Kidney tubule cell (primary cell): ENCODE results near the gene SLCO4A1.
A peak's percentile ranks its signal among the peaks of the same experiment; 100 is the strongest.

Experiments
- DNase-seq: peaks from one replicate; pipeline ENCODE4 v3.0.0-alpha.2; 2018; ENCODE audit warnings: low spot score

Gene SLCO4A1

DNA sequence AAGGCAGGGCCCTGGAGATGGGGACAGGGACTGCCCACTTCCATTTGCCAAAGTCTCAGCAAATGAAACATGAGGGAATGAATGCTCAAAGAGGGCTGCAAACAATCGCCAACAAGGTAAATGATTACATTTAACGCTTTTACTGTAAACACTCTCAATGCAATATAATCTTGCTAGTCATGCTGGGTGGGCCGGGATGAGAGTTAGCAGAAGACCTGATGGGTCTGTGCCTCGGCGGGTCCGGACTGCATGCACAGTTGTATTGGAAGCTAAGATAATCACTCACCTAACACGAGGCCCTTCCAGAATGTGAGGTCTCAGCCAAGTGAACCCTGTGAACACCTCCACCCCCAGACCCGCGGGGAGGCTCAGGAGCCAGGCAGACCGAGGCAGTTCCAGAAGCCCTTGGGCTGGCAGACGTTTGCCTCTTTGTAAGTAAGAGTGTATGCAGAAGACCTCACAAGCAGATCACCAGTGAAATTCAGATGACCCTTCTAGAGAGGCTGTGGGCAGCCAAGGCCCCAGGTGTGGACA lies 4.7 kb upstream of the SLCO4A1 start:
- DNase-seq, result no peak

DNA sequence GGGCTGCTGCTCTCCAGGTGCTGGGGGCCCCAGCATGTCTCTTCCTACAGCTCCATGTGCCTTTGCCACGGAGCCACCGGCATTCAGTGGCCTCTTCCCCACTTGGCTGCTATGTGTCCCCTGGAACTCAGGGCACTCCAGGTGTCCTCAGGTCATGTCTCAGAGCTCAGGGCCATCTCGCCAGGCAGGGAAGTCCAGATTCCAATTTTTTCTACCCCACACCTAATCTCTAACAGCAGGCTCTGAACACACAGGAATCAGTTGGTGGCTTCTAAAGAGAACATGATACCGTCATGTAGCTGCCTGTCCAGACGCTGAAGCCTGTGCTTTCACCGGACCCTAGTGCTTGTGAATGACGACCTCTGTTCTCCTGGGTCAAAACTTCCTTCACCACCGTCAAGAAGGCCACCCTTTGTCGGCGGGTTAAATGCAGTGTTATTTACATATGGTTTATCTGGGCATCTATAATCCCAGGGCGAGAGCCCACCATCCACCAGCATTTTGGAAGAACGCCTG lies 4.2 kb upstream of the SLCO4A1 start:
- no peak for DNase-seq

DNA sequence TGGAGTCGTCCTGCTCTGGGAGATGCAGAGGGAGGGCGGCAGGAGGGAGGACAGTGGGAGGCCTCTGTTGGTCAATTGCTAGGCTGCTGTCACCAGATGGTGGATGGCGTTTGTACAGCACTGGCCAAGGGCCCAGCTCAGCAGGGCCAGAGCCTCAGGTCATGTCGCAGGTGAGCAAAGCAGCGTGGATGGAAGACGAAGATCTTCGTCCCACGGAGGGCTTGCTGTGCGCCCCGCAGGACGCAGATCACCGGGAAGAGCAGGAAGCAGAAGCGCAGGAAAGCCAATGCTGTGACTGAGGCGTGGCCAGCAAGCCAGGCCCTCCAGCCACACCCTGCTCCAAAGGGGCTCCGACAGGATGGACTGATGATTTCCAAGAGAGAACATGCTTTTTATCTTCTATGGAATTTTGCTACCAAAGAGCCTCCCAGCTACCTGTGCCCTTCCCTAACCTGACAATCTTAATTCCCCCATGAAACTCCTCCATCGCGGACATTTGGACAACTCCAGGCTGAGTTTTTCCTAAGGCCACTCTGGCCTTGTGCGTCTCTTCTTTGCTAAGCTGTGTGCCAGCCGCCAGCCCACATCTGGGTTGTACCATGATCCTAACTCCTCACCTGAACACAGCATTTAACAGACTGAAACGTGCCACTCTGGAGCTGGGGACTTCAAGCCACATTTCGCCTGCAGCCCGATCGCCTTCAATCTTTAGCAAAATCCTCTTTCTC lies 3.5 kb upstream of the SLCO4A1 start:
- no peak for DNase-seq

DNA sequence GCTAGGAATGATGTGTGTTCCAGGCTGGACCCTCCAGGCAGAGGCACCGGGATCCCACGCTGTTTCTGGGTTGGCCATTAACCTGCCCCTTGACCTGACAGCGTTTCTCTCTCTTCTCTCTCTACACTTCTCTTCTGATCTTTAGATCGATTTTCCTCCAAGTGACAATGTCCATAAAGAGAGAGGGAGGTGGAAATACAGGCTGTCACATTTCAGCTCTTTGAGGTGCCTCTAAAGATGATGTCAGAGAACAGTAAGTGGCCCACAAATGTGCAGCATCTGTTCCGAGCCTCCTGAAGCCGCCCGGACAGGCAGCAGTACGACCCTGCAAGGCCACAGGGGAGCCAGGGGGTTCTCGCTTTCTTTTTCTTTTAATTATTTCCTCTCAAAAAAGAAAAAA lies 2.5 kb upstream of the SLCO4A1 start:
- DNase-seq, result no peak

DNA sequence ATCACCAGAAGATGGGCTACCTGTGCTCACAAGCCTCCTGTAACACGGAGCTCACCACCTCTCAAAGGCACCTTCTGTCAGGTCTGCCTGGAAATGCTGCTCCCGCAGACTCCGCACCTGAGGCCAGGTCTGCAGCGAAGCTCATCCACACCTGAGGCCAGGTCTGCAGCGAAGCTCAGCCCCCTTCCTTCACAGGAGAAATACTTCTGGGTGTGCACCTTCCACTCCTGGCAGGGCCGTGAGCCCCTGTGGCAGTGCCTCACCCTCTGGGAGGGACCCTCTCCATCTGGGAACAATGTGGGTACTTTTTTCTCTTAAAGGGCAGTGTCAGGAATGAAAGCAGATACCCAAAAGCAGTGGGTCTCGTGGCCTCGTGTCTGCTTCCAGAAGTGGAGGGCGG lies 1.4 kb upstream of the SLCO4A1 start:
- no peak for DNase-seq

DNA sequence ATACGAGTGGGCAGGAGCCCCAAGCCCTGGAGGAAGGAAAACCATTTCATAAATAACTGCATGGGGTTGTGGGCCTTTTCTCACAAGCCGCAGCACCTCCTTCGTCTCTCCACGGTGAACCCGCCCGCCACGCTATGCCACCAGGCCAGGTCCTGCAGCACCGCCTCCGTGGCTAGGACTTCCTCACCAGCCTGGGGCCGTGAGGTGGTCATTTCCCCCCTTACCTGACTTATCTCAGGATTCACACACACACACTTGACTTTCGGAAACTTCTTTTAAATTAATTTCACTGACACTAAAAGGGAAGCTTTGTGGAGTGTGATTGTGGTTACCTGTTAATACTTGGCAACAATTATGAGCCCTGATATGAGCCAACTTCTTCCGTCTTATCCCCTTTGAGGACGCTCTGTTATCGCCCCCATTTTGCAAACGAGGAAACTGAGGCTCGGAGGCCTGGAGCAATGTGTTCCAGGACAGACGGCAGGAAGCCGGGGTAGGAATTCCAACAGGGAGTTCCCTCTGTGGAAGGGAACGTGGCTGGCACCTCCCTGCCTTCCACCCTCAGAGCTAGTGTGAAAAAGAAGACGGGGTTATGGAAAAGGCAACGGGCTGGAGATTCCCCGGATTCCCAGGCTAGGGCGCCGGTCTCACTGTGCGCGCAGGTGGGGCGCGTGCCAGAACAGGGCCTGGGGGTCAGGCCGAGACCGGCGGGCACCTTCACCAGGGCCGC lies 817 bp upstream of the SLCO4A1 start:
- no peak for DNase-seq

DNA sequence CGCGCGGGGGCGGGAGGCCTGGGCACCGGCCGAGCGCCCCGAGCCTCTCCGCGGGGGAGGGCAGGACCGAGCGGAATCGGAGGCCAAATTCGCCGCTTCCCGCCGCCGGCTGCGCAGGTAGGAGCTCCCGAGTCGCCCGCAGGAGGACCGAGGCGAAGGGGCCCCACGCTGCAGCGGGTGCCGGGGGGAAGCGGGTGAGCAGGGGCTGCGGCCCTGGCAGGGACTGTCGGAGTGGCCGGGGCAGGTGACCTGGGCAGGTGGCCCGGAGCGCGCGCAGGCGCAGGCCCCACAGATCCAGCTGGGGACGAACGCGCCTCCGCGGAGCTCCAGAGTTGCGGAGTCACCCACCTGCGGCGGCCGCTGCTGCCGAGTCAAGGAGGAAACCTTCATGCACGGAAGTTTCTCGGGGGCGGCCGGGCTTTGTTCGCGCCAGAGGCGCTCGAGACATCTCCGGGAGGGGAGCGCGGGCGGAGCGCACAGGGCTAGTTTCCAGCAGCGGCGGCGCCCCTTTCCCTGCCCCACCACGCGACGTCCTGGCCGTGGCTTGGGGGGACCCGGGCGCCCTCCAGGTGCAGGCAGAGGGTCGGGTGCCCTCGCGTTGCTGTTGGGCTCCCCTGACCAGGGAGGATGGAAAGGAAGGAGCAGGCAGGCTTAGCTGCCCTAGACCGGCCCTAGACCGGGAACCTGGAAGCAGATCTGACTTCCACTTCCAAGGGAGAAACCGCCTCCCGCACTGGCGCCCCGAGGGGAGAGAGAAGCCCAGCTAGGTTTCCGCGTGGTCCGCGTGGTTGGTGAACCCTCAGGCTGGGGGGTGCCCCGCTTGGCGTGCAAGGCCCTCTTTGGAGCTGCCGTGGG lies 590 bp downstream of the SLCO4A1 start:
- peak; percentile 58 for DNase-seq

DNA sequence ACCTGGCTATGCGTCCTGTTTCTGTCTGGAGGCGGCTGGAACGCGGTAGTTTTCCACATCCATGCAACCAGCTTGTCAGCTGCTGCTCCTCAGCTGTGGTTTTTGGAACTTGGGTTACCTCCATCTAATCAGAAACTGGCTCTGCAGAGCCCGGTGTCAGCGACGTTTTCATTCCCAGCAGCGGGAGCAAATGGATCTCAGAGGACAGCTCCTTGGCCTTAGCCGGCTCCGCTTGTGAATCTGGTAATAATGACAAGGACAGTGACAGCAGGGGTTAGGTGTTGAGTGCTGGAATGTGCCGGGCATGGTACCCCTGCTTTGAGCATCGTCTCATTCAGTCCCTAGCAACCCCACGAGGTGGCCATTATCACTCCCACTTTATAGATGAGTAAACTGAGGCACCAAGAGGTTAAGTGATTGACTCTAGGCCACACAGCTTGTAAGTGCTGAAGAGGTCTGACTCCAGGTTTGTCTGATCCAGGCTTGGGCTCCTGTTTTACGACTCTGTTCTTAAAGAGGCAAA lies 1.3 kb downstream of the SLCO4A1 start:
- DNase-seq, result no peak

DNA sequence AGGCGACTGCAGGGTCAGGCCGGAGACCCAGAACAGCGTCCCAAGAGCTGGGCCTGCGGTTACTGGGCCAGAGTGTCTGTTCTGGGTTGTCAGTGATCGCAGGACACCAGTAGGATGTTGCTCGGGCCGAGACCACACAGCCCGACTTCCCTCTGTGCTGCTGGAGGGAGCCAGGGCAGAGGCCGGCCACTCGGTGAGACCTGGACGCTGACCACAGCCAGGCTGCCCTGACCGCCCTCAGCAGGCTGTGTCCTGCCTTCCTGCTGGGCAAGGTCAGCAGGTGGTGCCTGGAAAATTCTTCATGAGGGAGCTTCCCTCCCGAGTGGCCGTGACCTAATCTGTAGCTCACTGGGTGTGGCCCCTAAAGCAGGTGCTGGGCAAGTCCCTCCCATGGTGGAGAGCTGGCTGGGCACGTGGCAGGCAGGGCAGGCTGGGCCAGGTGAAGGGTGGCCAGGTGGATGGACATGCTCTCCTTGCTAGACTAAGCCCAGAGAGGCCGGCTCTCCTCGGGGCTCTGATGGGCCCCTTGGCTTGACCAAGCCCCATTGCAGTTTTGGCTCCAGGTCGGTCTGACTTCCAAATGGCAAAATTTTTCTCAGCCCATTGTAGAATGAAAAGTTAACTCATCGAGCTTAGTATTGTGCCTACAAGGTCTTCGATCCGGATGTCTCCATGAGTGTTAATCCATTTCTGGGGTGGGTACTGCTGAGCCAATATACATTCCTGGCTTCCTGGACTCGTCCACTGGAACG lies 1.9 kb downstream of the SLCO4A1 start:
- DNase-seq, result peak; percentile 70

DNA sequence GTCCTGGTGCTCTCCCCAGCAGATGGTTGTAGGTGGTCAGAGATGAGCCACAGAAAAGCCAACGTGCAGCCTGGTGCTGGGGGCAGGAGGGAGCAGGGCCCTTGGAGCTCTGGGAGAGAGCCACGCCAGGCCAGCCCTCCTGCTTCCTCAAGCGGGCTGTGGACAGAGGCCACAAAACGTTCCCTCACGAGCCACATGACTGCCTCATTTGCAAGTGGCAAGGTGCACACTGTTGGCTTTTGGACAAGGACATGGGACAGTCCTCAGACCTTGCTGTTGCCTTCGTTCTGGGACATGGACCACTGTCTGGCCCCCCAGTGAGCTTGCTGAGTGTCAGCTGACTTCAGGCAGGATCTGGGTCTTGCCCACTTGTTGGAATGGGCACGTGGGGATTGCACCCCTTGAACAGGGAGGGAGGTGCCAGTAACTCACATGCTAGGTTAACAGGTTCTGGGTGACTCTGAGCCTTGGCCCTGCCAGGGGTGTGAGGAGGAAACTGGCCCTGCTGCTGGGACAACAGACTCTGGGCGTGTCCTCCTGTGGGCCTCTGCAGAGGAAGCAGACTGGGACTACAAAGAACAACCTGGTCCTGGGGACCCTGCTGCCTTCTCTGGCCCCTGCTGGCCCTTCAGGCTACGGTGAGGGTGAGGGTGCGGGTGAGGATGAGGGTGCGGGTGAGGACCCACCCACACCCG lies 2.6 kb downstream of the SLCO4A1 start:
- peak; percentile 30 for DNase-seq

DNA sequence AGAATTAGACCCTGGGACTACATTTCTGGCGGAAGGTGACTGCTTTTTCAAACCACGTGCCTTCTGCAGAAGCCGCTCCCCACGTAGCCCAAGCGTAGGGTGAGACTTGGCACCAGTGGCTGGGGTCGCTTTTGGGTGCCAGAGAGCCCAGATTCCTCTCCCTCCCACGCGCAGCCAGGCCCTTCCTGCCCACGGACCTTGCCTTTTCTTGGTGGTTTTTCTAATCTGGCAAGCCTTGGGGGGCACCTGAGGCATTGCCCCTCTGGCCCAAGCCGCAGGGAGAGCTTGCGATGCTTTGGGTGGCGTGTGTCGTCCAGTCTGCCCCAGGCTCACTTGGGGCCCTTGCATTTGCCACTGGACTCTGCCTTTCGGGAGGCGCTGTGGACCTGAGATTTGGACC lies 3.3 kb downstream of the SLCO4A1 start:
- no peak for DNase-seq

DNA sequence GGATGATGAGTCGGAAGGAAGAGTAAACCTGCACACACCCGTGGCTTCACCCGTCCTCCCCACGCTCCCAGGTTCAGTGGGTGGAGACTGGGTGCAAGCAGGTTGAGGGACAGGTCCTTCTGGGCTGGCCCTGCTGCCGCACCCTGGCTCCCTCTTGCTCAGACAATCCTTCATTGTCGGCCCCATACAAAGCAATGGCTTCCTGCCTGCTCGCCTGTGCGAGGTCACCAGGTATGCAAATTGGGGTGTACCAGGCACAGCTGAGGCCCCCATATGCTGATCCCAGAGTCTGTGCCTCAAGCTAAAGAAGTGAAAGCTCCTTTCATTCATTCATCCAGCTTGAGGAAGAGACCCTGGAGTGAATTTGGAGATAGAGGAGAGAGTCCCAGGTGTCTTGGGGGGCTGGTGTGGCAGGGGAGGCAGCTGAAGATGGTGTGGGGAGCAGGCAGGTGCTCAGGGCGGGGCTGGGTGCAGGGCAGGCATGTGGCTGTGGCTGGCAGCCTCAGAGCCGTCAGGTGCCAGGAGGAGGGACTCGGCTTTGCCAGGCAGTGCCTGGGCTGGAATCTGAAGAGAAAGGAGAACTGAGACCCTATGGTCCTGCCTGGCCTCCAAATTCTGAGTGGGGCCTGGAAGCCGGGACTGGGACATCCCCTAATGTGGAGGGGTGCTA lies 4.7 kb downstream of the SLCO4A1 start:
- DNase-seq, result peak; percentile 26

DNA sequence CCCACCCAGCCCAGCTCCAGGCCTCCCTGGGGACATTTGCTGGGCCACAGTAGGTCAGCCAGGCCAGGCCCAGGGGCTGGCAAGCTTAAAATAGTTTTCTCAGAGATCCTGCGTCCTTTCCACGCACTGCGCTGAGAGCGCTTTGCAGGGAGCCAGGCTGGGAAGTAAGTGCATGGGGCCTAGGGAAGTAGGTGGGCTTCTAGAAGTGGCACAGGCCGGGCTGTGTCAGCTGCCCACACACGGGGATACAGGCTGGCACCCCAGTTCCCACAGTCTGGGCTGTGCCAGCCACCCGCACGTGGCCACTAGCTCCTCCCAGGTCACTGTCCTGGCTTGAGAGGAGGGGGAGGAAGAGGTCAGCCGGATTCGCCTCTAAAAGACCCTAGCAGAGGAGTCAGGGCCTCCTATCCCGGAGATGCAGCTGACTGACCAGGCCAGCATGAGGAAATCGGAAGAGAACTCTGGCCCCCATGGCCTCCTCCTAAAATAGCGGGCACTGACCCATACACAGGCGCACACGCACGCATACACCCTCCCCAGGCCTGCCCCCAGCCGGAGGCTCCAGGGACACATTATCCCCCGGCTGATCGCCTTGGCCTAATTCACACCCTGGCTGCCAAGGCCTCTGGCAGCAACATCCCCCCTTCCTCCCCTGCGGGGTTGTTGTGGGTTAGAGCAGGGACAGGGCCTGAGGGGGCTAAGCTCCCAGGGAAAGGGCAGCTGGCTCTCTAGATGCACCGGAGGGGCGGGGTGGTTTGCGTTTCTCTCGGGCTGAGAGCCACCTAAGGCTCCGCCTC lies 5.4 kb downstream of the SLCO4A1 start:
- no peak for DNase-seq

DNA sequence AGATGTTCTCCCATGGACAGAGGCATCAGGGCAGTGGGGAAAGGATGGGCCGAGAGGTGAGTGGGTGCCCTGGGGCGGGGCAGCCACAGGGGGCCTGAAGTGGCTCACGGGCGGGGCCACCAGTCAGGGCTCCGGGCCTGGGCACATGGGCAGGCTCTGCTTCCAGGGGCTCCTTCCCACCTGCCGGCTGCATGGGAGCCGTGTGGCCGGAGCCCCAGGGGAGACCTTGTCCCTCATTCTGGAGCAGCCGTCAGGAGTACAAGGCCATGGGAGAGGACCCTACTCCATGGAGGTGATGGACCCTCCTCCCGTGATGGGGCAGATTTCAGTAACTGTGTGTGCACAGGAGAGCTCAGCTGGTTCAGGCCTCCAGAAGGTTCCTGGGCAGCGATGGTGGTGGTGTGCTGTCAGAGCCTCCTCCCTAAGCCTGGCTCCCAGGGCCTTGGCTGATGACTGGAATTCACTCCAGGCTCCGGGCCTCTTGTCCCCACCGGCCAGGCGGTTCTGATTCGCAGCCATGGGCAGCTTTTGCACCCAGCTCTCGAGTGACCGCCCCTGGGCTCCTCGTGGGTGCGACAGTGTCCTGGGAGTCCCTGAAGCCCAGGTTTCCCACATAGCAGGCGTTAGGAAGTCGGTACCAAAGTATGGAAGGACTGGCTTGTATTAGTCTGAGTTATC lies 6.2 kb downstream of the SLCO4A1 start:
- no peak for DNase-seq

DNA sequence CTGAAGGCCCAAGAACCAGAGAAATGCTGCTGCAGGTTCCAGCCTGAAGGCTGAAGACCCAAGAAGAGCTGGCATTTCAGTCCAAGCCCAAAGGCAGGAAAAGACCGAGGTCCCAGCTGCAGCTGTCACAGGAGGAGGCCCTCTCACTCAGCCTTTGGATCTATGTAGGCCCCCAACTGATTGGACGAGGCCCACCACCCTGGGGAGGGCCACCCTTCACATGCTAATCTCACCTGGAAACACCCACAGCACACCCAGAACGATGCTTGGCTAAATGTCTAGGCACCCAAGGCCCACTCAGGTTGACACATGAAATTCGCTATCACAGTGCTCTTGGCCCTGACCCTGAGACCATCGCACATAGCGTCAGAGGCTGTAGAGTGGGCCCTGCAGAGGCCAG lies 6.8 kb downstream of the SLCO4A1 start:
- DNase-seq, result no peak

DNA sequence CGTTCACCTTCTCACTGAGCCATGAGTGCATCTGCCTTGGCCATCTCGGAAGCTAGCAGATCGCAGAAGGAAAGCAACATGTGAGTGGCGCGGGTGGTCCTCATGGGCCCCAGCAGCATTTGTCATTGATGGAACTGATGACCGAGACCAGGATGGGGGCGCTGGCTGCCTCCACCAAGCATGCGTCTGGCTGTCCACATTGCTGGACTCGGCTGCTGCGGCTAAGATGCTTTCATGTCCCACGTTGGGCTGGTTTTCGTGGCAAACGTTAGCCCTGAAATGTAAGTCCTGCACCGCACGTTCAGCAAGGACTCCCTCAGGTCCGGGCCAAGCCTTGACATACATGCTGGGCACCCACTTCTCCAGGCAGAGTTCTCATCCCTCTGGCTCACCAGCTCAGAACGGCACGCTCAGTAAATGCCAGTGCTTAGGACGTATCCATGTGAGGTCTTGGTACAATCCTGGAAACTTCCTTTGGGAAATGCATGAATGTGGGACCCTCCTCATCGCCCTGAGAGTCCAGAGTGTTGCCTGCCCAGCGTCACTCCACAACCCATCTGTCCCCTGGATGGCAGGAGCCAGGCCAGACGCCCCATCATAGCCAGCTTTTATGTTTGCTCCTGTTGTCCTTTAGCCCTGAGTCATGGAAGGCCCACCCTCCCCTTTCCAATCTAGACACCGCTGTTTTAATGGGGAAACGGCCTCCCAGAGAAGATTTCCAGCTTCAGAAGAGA lies 8.4 kb downstream of the SLCO4A1 start:
- DNase-seq, result no peak

DNA sequence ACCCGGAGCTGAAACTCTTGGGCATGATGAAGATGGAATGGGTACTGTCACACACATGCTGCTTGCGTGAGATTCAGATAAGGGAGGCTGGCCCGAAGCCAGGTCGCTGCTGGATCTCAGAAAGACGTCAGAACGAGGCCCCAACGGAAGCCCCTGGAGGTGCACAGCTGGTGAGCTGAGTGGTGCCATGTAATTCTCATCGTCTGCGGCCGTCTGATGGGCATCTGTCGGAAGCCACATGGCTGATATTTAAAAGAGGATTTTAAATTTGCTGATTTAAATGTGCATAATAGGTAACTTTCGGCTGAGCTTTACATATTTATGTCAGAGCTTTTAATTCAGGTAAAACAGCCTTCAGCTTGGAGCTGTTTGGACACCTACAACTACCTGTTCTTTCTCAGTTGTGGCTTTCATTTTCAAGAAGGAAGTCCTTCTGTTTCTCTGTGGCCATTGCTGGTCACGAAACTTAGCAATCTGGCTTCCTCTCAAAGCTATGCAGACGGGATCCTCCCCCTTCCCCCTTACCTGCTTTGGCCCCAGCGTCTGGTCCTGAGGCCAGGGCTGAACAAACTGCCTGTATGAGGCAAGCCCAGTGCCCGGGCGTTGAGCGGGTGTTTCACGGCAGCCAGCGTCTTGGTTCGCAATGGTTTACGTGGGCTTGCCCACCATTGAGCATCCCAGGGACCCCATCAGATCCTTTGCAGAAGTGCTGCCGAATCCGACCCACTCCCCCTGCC lies 9.2 kb downstream of the SLCO4A1 start:
- peak; percentile 14 for DNase-seq
